Panc1 (cell line): ENCODE measurements around the gene IQCH. TPM values are rescaled to one million over a fixed set of nuclear protein-coding genes. Genes with fewer than 3 reads are reported as not detected.

ENCODE experiments used
- ATAC-seq: fragments of 200-7000 bp; cut with Tn5 transposase; 2 replicates; pipeline ENCODE4 v1.9.1; 2020; ENCODE audit warnings: mild to moderate bottlenecking, moderate library complexity
- BruUV-seq: library from RNA; stranded (reverse); fragments of 400-500 nt; replicated peaks from 2 replicates; lab custom pipeline; 2021; lab: Mats Ljungman, UMichigan
- CTCF ChIA-PET: fragments of 300-600 bp; sonication (Branson Sonifier 250); formaldehyde crosslinking; loops from one replicate; lab custom pipeline; 2022; ENCODE audit warnings: antibody characterized with exemption; lab: Charles Lee
- POLR2A ChIA-PET: fragments of 300-600 bp; sonication (Branson Sonifier 250); formaldehyde crosslinking; loops from one replicate; lab custom pipeline; 2022; ENCODE audit warnings: antibody characterized with exemption; lab: Charles Lee
- DNase-seq: peaks from one replicate; pipeline ENCODE4 v3.0.0-alpha.2; 2010; ENCODE audit warnings: low read depth, low spot score
- H3K27ac ChIP-seq: 2 replicates; pipeline ENCODE4 v1.5.1; 2011; ENCODE audit warnings: mild to moderate bottlenecking, low read length, inconsistent platforms
- H3K27me3 ChIP-seq: fragments of 200-500 bp; sonication (Bioruptor generic); 2 replicates; pipeline ENCODE4 v1.6.0; 2014; ENCODE audit warnings: low read length, inconsistent platforms; ENCODE audit not compliant: control insufficient read depth, insufficient read depth
- H3K36me3 ChIP-seq: fragments of 200-500 bp; sonication (Bioruptor generic); 2 replicates; pipeline ENCODE4 v1.5.1; 2014; ENCODE audit warnings: inconsistent platforms, mild to moderate bottlenecking, low read length, moderate library complexity; ENCODE audit not compliant: control insufficient read depth, insufficient read depth
- H3K4me1 ChIP-seq: 2 replicates; pipeline ENCODE4 v1.5.1; 2011; ENCODE audit warnings: inconsistent platforms, mild to moderate bottlenecking, low read length, moderate library complexity; ENCODE audit not compliant: control insufficient read depth, insufficient read depth
- H3K4me3 ChIP-seq, 2 experiments: 2 replicates each; pipeline ENCODE4 v1.5.1; 2011 to 2012; ENCODE audit warnings: low read depth in 2 of 2, low read length in 2 of 2, mild to moderate bottlenecking in 2 of 2, inconsistent platforms in 1 of 2, moderate library complexity in 1 of 2
- H3K9me3 ChIP-seq: fragments of 200-500 bp; sonication (Bioruptor generic); 2 replicates; pipeline ENCODE4 v1.5.1; 2014; ENCODE audit warnings: low read depth, mild to moderate bottlenecking, inconsistent platforms, low read length, moderate library complexity; ENCODE audit not compliant: control insufficient read depth, insufficient read depth
- POLR2AphosphoS5 ChIP-seq: IDR thresholded peaks from 2 replicates; pipeline ENCODE4 v1.6.1; 2012; ENCODE audit warnings: mild to moderate bottlenecking, low read depth, low read length, moderate library complexity
- SIN3A ChIP-seq: IDR thresholded peaks from 2 replicates; pipeline ENCODE4 v1.6.1; 2012; ENCODE audit warnings: low read depth, mild to moderate bottlenecking, low read length, moderate library complexity, borderline replicate concordance; ENCODE audit not compliant: insufficient read depth
- TCF7L2 ChIP-seq: IDR thresholded peaks from 2 replicates; pipeline ENCODE4 v1.6.1; 2011; ENCODE audit warnings: mild to moderate bottlenecking, low read depth, low read length, inconsistent platforms
- in situ Hi-C: cut with HindIII; loops from 2 replicates; pipeline ENCODE4 v1.10.0; 2016; ENCODE audit warnings: low sequenced_read_pairs, low pct_unique_long_range_greater_than_20kb
- intact Hi-C: fragments of 100-400 bp; cut with micrococcal nuclease; formaldehyde crosslinking; loops from one replicate; pipeline ENCODE4 v1.10.0; 2022; ENCODE audit not compliant: unreplicated experiment
- total RNA-seq: library from RNA; stranded (reverse); gene quantifications from one replicate; pipeline ENCODE4 v1.2.1, GENCODE V29; 2021; ENCODE audit not compliant: unreplicated experiment
- TF ChIP-seq, protein P1 (sequence below), 2 experiments: IDR thresholded peaks; 2 replicates each; pipeline ENCODE4 v1.6.1; 2011 to 2012; ENCODE audit warnings: low read depth in 2 of 2, control low read depth in 1 of 2, low read length in 1 of 2, mild to moderate bottlenecking in 1 of 2, moderate library complexity in 1 of 2; ENCODE audit not compliant: insufficient read depth in 1 of 2
- TF ChIP-seq, protein P2 (sequence below): fragments of 450-650 bp; IDR thresholded peaks from 2 replicates; pipeline ENCODE4 v1.5.1; 2017; ENCODE audit warnings: mild to moderate bottlenecking

Gene IQCH
- total RNA-seq, 1 experiment from 2014 or later, result 3.9 TPM

- ChIA-PET POLR2A (no interaction called here), CTCF (no interaction called here)
- no peaks in the 10 kb centered on the region for H3K4me1 ChIP-seq
- intact Hi-C loops (no loop called here), in situ Hi-C loops (no loop called here)
- no peak overlapping the region for H3K4me3 ChIP-seq
- H3K27ac ChIP-seq, result no peak overlapping the region
- no peak for TF ChIP-seq TCF7L2
- TF ChIP-seq, protein P1, sequence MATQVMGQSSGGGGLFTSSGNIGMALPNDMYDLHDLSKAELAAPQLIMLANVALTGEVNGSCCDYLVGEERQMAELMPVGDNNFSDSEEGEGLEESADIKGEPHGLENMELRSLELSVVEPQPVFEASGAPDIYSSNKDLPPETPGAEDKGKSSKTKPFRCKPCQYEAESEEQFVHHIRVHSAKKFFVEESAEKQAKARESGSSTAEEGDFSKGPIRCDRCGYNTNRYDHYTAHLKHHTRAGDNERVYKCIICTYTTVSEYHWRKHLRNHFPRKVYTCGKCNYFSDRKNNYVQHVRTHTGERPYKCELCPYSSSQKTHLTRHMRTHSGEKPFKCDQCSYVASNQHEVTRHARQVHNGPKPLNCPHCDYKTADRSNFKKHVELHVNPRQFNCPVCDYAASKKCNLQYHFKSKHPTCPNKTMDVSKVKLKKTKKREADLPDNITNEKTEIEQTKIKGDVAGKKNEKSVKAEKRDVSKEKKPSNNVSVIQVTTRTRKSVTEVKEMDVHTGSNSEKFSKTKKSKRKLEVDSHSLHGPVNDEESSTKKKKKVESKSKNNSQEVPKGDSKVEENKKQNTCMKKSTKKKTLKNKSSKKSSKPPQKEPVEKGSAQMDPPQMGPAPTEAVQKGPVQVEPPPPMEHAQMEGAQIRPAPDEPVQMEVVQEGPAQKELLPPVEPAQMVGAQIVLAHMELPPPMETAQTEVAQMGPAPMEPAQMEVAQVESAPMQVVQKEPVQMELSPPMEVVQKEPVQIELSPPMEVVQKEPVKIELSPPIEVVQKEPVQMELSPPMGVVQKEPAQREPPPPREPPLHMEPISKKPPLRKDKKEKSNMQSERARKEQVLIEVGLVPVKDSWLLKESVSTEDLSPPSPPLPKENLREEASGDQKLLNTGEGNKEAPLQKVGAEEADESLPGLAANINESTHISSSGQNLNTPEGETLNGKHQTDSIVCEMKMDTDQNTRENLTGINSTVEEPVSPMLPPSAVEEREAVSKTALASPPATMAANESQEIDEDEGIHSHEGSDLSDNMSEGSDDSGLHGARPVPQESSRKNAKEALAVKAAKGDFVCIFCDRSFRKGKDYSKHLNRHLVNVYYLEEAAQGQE (IDR thresholded peaks at IDR 0.05; ENCODE audit: insufficient read depth in 1 of 2, low read depth in 2 of 2, low read length in 1 of 2), result no peak
- no peak for TF ChIP-seq SIN3A
- TF ChIP-seq, protein P2, sequence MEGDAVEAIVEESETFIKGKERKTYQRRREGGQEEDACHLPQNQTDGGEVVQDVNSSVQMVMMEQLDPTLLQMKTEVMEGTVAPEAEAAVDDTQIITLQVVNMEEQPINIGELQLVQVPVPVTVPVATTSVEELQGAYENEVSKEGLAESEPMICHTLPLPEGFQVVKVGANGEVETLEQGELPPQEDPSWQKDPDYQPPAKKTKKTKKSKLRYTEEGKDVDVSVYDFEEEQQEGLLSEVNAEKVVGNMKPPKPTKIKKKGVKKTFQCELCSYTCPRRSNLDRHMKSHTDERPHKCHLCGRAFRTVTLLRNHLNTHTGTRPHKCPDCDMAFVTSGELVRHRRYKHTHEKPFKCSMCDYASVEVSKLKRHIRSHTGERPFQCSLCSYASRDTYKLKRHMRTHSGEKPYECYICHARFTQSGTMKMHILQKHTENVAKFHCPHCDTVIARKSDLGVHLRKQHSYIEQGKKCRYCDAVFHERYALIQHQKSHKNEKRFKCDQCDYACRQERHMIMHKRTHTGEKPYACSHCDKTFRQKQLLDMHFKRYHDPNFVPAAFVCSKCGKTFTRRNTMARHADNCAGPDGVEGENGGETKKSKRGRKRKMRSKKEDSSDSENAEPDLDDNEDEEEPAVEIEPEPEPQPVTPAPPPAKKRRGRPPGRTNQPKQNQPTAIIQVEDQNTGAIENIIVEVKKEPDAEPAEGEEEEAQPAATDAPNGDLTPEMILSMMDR, result no peak
- no peak for TF ChIP-seq POLR2AphosphoS5
- DNase-seq (no peak), ATAC-seq (no peak)
- H3K36me3 ChIP-seq, result no peaks in the 10 kb centered on the region
- H3K27me3 ChIP-seq, result no peaks in the 10 kb centered on the region; the same call in 1 of the 2 replicates
- no TSS peak for BruUV-seq
- no peaks in the 10 kb centered on the region for H3K9me3 ChIP-seq
Observed at GRCh38 chr15:67403428-67404154, 149.0 kb downstream of the IQCH start.

DNA sequence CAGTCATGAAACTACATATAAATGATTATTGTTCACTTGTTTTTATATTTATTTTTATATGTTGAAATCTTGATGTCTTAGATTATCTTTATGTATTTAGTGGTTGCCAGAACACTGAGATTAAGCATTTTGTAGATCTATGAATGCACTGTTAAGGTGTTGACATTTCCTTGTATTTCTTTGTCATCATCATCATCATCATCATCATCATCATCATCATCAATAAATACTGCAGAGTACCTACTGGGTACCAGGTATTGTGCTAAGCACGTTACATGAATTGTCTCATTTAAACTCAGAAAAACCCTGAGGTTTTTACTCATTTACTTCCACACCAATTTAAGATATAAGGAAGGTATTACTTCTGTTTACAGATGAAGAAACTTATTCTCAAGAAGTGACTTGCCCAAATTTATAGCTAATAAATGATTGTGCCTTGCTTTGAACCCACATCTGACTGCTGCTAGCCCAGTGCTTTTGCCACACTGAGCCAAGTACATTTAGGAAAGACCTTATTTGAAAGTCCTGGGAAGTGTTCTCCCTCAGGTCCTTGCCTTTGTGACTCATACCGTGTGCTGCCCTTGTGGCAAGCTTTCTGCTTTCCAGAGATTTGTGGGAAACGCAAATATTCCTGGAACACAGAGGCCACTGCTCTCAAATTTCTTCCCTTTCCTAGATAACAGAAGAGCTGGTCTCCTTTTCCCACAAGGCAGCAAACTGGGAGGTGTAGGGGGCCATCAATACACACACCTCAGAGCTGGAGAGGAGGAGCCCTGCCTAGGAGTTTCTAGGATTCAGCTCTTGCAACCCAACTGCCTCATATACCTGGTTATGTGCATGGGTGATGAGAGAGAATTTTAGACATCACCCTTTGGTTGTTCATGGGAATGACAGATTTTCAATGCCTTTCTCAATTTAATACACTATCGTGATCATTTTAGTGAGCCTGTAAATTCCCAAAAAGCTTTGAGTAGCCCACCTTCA lies 150.9 kb downstream of the IQCH start:
- DNase-seq (no peak), ATAC-seq (no peak; the same call in 1 of the 2 replicates)
- BruUV-seq, result no TSS peak
- no peak overlapping the region for H3K4me3 ChIP-seq
- no peak overlapping the region for H3K27ac ChIP-seq
- intact Hi-C loops (no loop called here), in situ Hi-C loops (no loop called here)
- TF ChIP-seq SIN3A, result no peak
- TF ChIP-seq TCF7L2, result no peak
- TF ChIP-seq POLR2AphosphoS5, result no peak
- TF ChIP-seq, protein P2, result no peak
- TF ChIP-seq, protein P1 (IDR thresholded peaks at IDR 0.05; ENCODE audit: insufficient read depth in 1 of 2, low read depth in 2 of 2, low read length in 1 of 2), result no peak
- no peaks in the 10 kb centered on the region for H3K4me1 ChIP-seq
- CTCF ChIA-PET, result no interaction called here
- POLR2A ChIA-PET, result interaction anchor here (0.9 kb wide), 1 partner anchor 152 kb away, joined by 3 read pairs; no protein-coding TSS in a partner anchor
- H3K9me3 ChIP-seq, result no peaks in the 10 kb centered on the region
- no peaks in the 10 kb centered on the region; the same call in 1 of the 2 replicates for H3K27me3 ChIP-seq
- H3K36me3 ChIP-seq, result no peaks in the 10 kb centered on the region
